Activated CD8-positive, alpha-beta memory T cell treated with anti-CD3 and anti-CD28 coated beads for 1 hour (primary cell): ENCODE data around the gene YWHAQ.

Experiments
- DNase-seq, 2 donors: peaks; one replicate each; pipeline ENCODE4 v3.0.0-alpha.2; 2020; ENCODE audit warnings: low read depth in 1 of 2; ENCODE audit errors: extremely low read depth in 1 of 2

YWHAQ gene

GRCh38 chr2:9630736-9631552 lies at the start of gene YWHAQ:
Gene YWHAQ, minus strand, starts transcription at chr2:9630997. Its CDS starts 545 bp downstream, at chr2:9630452.
- DNase-seq, result peak; percentile 95 to 98

DNA sequence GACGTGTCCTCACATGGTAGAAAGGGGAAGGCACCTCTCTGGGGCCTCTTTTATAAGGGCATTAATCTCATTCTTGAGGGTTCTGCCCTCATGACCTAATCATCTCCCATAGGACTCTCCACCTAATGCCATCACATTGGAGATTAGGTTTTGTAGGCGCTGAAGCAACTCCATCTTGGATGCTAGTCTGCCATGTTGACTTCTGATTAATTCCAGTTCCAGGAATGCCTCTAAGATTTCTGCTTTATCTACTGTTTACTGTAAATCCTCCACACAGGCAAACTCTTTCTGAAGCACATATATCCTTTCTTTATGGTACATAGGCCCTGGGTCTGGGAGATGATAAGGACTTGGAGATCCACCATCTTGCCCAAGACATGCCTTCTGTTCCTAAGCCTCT lies 49.3 kb upstream of the YWHAQ start:
- DNase-seq, result no peak

DNA sequence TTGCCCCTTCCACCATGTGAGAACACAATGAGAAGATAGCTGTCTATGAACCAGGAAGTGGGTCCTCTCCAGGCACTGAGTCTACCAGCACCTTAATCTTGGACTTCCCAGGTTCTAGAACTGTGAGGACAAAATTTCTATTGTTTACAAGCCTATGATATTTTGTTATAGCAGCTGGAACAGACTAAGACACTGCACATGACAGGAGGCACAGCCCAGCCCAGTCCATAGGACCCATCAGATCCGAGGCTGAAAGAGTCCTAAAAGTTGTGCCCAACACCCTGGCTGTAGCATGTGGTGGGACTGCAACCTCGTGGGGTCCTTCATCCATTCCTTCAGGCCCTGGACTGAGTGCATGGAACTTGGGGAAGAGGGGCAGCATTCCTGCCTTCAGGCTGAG lies 48.4 kb upstream of the YWHAQ start:
- no peak for DNase-seq

- DNase-seq, result no peak
Measured at GRCh38 chr2:9678544-9678943, 47.7 kb upstream of the YWHAQ start.

DNA sequence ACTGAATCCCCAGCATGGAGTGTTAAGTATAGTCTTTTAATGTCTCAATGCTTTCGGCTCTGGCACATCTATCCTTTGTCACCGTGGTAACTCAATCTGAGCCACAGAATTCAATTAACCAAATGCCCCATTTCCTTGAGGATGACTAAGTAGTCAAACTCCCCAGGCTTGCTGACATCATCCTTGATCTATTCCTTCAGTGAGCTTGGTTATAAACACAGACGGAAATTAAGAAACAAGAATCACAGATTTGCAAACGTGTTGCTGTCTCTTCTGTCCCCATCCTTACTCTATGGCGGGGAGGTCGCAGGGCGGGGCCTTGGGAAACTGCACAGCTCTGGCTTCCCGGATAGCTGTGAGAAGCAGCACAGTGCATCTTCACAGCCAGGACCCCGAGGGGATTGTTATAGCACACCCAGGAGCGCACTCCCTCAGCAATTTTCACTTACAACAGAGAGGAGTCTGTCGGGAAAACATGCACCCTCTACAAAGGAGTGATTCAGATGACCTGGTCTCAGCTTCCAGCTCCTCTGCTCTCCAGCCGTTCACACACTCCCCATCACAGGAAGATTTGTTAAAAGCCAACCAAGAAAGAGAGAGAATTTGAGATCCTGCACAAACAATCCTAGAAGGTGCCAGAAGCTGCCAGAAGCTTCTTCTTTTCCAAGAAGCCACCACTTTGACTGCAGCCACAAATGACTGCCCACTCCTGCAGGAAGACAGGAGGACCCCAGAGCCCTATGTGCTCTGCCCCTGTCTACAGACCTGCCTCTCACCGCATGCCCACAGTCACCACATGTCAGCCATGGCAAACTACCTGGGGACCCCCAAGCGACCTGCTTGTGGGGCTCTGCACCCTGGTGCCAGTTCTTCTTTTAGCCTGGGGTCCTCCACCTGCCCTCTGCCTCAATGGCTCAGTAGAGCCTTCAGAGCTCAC lies 44.9 kb upstream of the YWHAQ start:
- DNase-seq, result no peak

- no peak for DNase-seq
Measured at GRCh38 chr2:9674891-9675414, 44.2 kb upstream of the YWHAQ start.

DNA sequence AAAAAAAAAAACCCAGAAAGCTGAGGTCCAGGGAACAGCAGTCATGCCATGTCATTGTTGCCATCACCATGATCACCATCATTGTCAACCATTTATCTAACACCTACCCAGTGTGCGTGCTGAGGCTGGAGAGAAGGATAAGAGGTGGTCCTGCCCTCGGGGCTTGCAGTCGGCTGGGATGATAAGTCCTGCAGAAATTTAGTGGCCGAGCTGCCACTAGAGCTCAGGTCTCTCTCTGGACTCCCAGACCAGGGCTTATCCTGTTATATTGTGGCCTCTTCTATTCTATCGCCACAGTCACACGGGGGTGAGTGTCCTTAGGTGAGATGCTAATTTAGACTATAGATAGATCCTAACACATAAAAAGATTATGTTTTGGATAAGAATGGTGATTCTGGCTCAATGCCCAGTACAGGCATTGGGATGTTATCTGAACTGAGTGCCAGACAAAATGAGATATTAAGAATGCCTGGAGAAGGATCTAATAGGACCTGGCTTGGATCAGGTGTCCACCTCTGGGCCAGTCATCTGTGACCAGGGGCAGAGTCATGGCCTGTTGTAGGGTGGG lies 43.2 kb upstream of the YWHAQ start:
- DNase-seq, result no peak

DNA sequence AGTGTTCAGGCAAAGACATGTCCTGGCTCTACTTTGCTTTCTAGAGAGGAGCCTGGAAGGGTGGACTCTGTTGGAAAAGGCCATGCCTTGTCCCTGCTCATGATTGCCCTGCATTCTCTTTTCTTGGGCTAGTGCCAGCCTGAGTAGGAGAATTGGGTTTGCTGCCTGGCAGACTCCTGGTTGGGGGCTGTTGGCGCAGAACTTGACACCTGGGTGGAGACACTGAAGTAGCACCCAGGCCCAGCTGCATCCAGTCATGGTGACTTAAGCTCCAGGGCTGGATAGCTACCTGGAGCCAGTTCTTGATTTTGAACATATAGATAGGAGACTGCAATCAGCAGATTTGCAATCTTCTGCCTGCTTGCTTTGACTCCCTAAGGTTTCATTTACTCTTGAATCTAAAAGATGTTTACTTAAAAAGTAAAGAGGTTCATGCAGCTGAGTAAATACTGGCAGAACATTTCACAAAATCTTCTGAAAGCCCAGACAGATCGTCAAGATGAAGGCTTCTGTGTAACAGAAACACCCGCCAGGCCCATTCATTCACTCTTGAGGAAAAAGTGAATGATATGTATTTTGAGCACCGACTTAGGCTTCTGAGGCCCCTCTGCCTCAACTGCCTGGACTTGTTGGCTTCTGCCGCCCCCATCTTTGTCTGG lies 38.0 kb upstream of the YWHAQ start:
- no peak for DNase-seq

DNA sequence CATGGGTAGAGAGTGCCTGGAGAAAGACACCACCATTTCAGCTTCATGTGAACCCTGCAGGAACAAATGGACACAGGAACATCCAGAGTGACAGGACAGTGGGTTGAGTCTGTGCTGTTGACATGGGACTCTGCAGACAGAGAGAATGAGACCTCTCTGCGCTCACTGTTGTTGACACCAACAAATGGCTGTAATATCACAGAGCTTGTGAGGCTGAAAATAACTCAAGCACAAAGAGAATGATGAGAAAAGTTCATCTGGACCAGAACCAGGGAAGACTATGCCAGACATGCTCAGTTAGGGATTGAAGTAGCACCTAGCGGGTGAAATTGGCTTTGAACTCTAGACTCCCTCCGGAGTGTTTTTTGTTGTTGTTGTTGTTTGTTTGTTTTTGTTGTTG lies 37.0 kb upstream of the YWHAQ start:
- no peak for DNase-seq

GRCh38 chr2:9666306-9666705 lies 35.5 kb upstream of the YWHAQ start:
- no peak for DNase-seq

DNA sequence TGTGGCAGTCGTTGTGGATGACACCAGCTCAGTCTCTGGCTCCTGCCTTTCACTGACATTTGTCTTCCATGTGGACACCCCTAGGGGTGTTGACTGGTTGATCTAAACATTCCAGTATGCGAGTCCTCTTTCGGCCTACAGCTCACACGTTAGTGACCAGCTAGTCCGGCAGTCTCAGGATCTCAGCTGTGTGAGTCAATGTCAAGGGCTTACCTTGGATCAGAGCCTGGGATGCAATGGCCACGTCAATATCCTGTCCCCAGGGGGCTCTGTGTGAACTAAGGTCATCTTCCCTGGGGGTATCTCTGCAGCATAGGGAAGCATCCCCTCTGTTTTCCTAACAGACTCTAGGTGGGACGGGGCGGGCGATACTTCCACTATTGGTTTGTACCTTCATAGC lies 35.1 kb upstream of the YWHAQ start:
- no peak for DNase-seq

- DNase-seq, result no peak
Measured at GRCh38 chr2:9664365-9664764, 33.6 kb upstream of the YWHAQ start.

DNA sequence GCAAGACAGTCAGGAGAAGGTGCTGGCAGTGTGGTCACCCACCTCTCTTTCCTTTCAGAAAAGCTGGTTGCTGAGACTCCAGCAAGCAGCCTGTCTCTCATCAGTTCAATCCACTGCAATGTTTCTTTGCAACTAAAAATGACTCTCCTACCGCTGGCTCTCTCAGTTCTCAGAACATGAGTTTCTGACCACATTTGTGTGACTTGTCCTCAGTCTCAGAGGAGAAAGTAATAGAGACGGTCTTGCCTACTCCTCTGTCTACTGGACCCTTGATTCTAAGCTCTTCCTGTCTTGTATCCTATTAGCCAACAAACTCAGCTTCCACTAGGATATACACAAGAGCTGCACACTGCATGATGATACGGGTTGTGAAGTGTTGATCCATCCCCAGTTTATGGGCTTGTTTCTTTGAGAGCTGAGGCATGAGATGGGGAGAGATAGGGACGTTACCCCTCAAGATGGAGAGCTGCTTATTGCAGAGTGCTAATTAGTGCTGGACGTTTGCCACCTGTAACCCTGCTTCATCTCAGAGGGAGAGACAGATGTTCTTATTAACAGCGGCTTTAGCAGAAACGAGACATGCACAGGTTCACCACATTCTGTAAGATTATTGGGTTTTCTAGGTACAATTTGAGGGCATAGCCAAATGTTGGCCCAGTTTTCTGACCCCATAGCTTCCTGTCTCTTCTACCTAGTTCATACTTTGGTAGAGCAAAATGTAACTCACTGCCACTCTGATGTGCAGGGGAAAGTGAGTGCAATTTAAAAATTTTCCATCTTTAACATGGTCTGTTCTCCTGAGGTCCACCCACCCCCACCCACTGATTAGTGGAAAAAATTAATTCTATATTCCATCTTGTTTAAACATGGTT lies 32.4 kb upstream of the YWHAQ start:
- no peak for DNase-seq

DNA sequence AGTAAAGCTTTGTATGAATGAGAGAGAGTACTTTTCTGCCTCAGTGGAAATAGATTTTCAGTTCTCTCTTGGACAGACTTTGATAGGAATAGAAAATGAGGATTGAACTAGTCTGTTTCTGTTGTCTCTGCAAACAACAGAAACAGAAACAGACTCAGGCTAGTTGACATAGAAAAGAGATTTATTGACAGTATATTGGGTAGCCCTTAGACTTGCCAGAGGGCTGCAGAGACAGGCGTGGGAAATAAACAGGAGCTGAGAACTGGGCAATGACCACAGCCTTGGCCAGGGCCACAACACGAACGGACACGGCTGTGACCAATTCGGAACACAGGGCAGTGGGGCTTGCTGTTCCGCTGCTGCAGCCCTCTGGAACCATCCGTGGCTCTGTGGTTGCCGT lies 30.5 kb upstream of the YWHAQ start:
- DNase-seq, result no peak

GRCh38 chr2:9660781-9661180 lies 30.0 kb upstream of the YWHAQ start:
- no peak for DNase-seq

DNA sequence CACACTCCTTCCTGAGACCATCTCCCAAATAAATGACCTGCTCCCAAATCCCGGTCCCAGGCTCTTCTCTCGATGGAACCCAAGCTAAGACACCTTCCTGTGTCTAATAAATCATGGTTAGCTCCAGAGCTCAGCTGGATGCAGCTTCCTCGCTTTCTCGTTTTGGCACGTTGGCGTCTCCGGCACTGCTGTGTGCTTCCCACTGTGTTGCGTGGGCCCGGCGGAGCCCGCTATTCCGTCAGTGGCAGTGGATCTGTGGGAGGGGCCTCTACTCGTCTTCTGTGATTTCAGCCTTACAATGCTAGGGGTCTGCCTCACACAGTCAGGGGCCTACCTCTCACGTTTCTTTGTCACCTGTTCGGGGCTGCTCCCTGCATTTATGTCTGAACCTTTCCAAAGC lies 29.4 kb upstream of the YWHAQ start:
- DNase-seq, result no peak

GRCh38 chr2:9658972-9659371 lies 28.2 kb upstream of the YWHAQ start:
- no peak for DNase-seq

GRCh38 chr2:9657731-9658130 lies 26.9 kb upstream of the YWHAQ start:
- DNase-seq, result no peak

DNA sequence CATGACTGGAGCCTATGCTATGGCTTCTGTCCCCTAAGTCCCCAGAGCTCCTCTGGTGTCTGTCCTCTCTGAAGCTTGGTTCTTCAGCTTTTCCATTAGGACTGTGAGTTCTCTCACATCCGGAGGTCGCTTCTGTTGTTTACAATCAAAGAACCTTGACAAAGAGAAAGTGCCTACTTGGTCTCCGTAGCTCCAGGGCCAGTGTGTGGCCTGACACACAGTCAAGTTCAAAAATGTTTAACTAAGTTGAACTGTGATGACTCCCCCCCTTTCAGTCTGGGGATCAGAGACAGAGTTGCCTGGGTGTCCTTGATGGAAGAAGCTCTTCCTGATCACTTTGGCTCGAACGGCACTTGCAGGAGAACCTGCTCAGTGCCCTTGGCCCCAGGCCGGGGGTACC lies 26.3 kb upstream of the YWHAQ start:
- DNase-seq, result no peak

- peak; percentile 17 to 18 for DNase-seq
Measured at GRCh38 chr2:9656270-9656766, 25.5 kb upstream of the YWHAQ start.
